IPS-15b (cell line): ENCODE measurements around the gene E4F1.

Experiments used
- H3K27me3 ChIP-seq: one replicate; pipeline ENCODE4 v1.6.1; 2013; ENCODE audit warnings: low read length; ENCODE audit not compliant: control insufficient read depth, insufficient read depth
- H3K36me3 ChIP-seq: one replicate; pipeline ENCODE4 v1.6.1; 2013; ENCODE audit warnings: low read length; ENCODE audit not compliant: control insufficient read depth, insufficient read depth
- H3K4me1 ChIP-seq: one replicate; pipeline ENCODE4 v1.6.1; 2013; ENCODE audit warnings: mild to moderate bottlenecking, low read length; ENCODE audit not compliant: control insufficient read depth, insufficient read depth
- H3K4me3 ChIP-seq: one replicate; pipeline ENCODE4 v1.5.1; 2013; ENCODE audit warnings: low read depth, low read length
- H3K9ac ChIP-seq: one replicate; pipeline ENCODE4 v1.6.1; 2013; ENCODE audit warnings: low read depth, mild to moderate bottlenecking, low read length
- H3K9me3 ChIP-seq: one replicate; pipeline ENCODE4 v1.6.1; 2013; ENCODE audit warnings: mild to moderate bottlenecking, low read length; ENCODE audit not compliant: control insufficient read depth, insufficient read depth

Gene E4F1

DNA sequence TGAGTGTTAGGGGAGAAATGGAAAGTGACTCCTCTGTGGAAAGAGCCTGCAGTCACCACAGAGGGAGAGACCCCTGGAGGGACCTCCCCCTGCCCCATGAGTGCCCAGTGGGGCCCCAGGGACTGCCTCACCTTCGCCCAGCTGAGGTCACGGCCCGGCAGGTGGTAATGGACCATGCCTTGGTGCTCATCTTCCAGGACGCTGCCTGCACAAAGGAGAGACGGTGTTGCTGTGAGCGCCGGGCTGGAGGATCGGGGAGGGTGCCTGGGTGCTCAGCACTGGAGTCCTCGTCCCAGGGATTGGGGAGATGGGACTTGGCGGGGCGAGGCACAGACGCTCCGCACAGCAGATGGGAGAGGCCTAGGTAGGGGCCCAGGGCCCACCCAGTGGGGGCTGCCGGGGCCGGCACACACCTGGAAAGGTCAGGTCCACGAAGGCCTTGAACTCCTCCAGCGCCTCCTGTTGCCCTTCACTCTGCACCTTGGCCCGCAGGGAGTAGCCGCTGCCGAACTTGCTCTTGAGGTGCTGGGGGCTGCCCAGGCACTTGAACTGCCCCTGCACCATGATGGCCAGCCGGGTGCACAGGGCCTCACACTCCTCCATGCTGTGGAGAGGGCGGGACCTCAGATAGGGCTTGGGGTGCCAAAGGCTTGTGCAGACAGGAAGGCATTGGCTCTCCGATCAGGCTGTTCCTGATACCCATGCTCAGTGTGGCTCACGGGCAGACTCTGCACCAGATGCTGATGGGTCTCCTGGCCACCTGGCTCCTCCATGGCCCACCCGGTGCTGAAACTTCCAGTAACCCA, 54.3 kb downstream of the E4F1 start:
- no peaks in the 10 kb centered on the region for H3K4me1 ChIP-seq
- no peaks in the 10 kb centered on the region for H3K9me3 ChIP-seq
- no peak overlapping the region for H3K4me3 ChIP-seq
- no peaks in the 10 kb centered on the region for H3K36me3 ChIP-seq
- no peak overlapping the region for H3K9ac ChIP-seq
- H3K27me3 ChIP-seq, result no peaks in the 10 kb centered on the region

DNA sequence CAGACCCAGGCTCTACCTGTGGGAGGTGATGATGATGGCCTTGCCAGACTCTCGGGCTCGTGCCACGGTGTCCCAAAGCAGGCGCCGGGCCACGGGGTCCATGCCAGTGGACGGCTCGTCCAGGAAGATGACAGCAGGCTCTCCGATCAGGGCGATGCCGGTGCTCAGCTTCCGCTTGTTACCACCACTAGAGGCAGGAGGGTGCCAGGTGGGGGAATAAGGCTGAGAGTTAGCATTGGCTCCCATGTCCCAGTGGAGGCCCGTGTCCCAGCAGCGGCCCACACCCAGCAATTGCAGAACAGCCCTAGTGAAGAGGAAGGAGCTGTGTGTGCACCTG, 54.8 kb downstream of the E4F1 start:
- Histone ChIP-seq H3K9ac (no peak overlapping the region), H3K27me3 (no peaks in the 10 kb centered on the region), H3K9me3 (no peaks in the 10 kb centered on the region), H3K36me3 (no peaks in the 10 kb centered on the region), H3K4me1 (no peaks in the 10 kb centered on the region), H3K4me3 (no peak overlapping the region)

DNA sequence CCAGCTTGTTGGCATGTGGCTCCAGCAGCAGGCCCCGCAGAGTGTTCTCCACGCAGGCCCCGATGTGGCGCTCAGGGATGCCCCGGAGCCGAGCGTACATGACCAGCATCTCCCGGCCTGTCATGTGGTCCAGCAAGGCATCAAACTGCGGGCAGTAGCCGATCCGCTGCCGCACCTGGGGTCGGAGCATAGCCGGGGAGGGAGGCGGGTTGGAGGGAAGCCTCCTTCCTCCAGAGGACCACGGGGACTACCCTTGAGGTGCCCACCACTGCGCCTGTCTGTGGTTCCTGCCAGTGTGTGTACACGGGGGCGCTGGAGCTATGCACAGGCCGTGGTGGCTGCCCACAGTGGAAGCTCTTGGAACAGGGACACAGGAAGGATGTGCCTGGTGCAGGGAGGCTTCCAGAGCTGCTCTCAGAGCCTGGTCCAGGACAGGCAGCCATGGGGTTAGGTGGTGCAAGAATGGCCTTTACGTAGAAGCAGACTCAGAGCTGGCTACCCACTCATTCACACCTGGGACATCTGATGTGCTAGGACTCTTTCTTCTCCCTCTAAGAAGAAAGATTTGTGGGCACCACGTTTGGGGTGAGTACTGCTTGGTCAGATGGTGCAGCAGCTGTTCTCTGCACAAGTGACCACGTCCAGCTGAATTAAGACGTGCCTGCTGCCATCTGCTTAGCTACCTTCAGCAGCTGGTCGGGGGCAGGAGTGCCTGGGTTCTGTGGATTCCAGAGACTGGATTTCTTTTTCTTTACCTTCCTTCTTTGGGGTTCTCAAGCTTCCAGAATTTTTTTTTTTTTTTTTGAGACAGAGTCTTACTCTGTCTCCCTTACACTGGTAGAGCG, 55.8 kb downstream of the E4F1 start:
- H3K27me3 ChIP-seq, result no peaks in the 10 kb centered on the region
- H3K4me1 ChIP-seq, result no peaks in the 10 kb centered on the region
- no peak overlapping the region for H3K9ac ChIP-seq
- H3K9me3 ChIP-seq, result no peaks in the 10 kb centered on the region
- H3K36me3 ChIP-seq, result no peaks in the 10 kb centered on the region
- H3K4me3 ChIP-seq, result no peak overlapping the region

DNA sequence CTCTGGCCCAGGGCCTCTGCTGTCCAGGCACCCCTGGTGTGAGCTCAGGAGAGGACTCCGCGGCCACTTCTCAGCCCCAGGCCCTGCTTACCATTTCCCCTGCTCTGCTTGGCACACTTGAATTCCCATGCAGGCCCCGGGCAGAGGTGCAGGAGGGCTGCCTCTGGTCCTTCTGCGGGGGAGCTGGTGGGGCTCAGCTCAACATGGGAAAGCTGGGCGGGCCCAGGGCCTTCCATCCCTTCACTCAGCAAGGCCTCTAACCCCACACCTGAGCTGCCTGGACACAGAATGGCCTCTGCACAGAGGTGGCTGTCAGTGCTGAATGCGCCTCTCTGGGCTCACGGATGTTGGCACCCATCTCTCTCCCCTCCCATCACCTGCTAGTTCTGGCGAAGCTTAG, 57.1 kb downstream of the E4F1 start:
- no peaks in the 10 kb centered on the region for H3K36me3 ChIP-seq
- no peak overlapping the region for H3K9ac ChIP-seq
- H3K9me3 ChIP-seq, result no peaks in the 10 kb centered on the region
- H3K4me3 ChIP-seq, result no peak overlapping the region
- H3K4me1 ChIP-seq, result no peaks in the 10 kb centered on the region
- no peaks in the 10 kb centered on the region for H3K27me3 ChIP-seq

DNA sequence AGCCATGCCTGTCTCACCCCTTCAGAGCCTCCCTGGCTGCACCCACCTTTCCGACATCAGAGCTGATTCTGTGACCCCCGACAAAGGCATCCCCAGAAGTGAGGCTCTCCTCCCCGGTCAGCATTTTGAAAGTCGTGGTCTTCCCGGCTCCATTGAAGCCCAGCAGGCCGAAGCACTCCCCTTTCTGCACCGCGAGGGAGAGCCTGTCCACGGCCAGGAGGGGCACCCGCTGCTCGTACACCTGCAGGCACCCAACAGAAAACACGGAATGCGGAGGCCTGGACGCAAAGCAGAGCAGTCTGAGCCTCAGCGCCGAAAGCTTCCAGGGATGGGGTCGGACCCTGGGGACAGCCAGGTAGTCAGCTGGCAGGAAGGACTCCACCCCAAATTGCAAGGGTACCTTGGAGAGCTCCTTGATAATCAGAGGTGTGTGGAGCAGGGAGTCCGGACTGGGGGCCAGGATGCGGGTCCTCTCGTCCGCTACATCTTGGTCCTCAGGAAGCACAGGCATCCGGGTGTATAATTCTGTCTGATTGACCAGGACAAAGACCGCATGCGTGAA, 57.7 kb downstream of the E4F1 start:
- Histone ChIP-seq H3K9ac (no peak overlapping the region), H3K4me1 (no peaks in the 10 kb centered on the region), H3K4me3 (no peak overlapping the region), H3K9me3 (no peaks in the 10 kb centered on the region), H3K36me3 (no peaks in the 10 kb centered on the region), H3K27me3 (no peaks in the 10 kb centered on the region)

DNA sequence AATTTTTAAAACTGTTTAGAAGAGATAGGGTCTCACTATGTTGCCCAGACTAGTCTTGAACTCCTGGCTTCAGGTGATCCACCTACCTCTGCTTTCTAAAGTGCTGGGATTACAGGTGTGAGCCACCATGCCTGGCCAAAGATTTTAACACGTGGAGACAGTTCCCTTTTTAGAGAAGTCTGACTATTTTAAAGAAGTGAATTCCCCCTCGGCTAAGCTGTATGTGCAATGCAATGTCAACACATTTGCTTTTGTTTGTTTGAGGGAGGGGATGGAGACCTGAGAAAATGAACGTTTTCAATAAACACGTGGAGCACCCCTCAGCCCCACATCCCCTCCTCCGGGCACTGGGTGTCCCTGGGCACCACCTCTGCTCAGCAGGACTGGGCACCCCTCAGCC, 58.9 kb downstream of the E4F1 start:
- H3K4me3 ChIP-seq, result no peak overlapping the region
- no peak overlapping the region for H3K9ac ChIP-seq
- no peaks in the 10 kb centered on the region for H3K9me3 ChIP-seq
- no peaks in the 10 kb centered on the region for H3K27me3 ChIP-seq
- no peaks in the 10 kb centered on the region for H3K36me3 ChIP-seq
- no peaks in the 10 kb centered on the region for H3K4me1 ChIP-seq

DNA sequence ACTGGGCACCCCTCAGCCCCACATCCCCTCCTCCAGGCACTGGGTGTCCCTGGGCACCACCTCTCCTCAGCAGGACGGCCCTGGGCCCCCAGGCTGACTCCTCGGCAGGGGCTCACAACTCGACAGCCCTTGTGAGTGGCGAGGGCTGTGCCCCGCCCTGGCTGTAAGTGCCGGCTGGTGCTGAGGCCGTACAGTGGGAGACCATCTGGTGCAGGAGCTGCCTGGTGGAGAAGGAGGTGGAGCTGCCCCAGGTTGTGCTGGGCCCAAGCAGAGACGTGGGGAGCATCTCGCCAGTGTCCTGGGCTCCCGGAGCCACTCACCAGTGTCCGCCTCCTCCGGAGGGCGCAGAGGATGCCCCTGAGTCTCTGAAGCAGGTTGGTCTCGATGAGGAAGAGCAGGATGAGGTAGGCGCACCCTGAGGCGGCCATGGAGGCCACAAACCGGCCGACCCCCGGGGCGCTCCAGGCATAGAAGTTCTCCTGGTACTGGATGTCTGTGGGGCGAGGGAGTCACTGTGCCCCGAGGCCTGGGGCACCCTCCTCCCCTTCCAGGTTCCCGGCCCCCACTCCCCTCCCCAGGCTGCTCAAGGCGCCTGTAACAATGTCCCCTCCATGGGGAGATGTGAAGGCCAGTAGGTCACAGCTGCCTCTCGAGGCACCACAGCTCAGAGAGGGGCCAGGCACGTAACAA, 59.6 kb downstream of the E4F1 start:
- no peaks in the 10 kb centered on the region for H3K9me3 ChIP-seq
- no peak overlapping the region for H3K9ac ChIP-seq
- H3K27me3 ChIP-seq, result no peaks in the 10 kb centered on the region
- no peak overlapping the region for H3K4me3 ChIP-seq
- H3K36me3 ChIP-seq, result no peaks in the 10 kb centered on the region
- H3K4me1 ChIP-seq, result no peaks in the 10 kb centered on the region

DNA sequence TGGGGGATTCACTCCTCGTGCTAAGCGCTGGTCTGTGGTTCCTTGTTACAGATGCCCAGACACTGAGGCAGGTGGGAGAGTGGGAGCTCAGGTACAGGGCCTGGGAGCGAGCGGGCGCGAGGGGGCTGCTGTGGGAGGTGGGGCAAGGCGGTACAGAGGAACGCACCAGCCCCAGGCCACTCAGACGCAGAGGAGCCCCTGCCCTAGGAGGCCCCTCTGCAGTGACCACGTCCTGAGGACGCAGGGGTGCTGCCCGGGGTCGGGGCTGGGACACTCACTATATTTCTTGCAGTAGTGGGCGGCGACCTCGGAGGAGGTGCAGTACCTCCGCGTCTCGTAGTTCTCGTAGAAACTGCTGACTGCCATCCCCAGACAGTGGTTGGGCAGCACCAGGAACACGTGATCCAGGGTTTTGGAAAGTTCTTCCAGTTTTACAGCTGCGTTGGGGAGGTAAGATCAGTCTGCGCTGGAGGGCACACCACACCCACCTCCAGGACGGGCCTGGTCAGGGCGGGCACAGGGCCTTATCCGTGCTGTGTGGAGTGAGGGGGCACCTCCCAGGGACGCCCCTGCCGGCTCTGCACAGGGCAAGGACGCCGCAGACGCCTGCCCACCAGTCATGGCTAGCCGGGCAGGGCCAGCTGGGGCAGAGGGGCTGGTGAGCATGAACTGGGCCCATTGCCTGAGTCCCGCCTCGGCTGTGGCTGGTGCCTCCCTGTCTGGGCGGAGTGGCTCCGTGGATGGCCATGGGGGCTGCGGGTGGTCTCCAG, 60.8 kb downstream of the E4F1 start:
- H3K9me3 ChIP-seq, result no peaks in the 10 kb centered on the region
- no peaks in the 10 kb centered on the region for H3K27me3 ChIP-seq
- H3K9ac ChIP-seq, result no peak overlapping the region
- H3K36me3 ChIP-seq, result no peaks in the 10 kb centered on the region
- H3K4me3 ChIP-seq, result no peak overlapping the region
- no peaks in the 10 kb centered on the region for H3K4me1 ChIP-seq

DNA sequence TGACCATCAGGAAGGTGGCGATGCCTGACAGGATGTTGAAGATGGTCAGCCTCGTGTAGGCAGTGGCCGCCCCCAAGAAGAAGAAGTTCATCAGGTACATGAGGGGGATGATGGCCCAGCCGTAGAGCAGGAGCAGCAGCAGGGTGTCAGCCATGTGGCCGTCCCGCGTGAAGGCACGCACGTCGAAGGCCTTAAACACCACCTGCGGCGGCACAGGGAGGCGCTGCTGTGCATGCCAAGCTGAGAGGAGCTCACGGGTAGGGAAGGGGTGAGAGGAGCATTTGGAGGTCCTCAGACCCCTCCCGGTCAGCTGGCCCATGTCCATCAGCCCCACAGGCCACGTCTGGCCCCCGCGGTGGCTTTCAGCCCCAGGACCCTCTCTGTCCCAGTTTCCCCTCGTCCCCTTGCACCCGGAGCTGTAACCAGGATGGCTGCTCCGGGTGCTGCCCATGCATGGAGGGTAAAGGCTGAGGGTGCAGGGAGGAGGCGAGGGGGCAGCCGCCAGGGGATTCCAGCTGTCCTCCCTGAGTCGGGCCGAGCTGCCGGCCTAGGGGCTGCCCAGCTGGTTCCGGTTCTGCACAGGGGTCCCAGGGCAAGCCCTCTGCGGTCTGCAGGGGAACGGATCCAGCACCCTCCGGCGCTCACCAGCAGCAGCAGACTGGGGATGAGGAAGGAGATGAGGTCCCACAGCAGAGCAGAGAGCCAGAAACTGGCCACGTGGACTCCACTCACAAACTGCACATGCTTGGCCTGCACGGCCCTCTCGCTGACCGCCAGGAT, 61.6 kb downstream of the E4F1 start:
- no peak overlapping the region for H3K4me3 ChIP-seq
- H3K27me3 ChIP-seq, result no peaks in the 10 kb centered on the region
- no peaks in the 10 kb centered on the region for H3K4me1 ChIP-seq
- no peaks in the 10 kb centered on the region for H3K36me3 ChIP-seq
- H3K9me3 ChIP-seq, result no peaks in the 10 kb centered on the region
- no peak overlapping the region for H3K9ac ChIP-seq
